Kidney epithelial cell (primary cell): ENCODE data around the gene SLC45A2. TPM values are rescaled to one million over a fixed set of nuclear protein-coding genes. Genes with fewer than 3 reads are reported as not detected.
"Not testable (repeated sequence)": the region's sequence is repeated elsewhere in the genome, so short reads cannot be mapped to it uniquely, and the experiment has no call there.

Experiments
- DNase-seq: peaks from one replicate; pipeline ENCODE4 v3.0.0-alpha.2; 2010; ENCODE audit warnings: low read depth
- H3K27me3 ChIP-seq: 2 replicates; pipeline ENCODE4 v1.6.0; 2011; ENCODE audit warnings: low read length; ENCODE audit not compliant: control insufficient read depth, insufficient read depth
- H3K36me3 ChIP-seq: 2 replicates; pipeline ENCODE4 v1.5.1; 2011; ENCODE audit warnings: low read length; ENCODE audit not compliant: control insufficient read depth, insufficient read depth
- H3K4me3 ChIP-seq: 2 replicates; pipeline ENCODE4 v1.5.1; 2011; ENCODE audit warnings: low read depth, mild to moderate bottlenecking, control low read depth, low read length
- total RNA-seq: library from RNA; depleted of rRNA; stranded (reverse); fragments of >200 nt; gene quantifications from 2 replicates; pipeline ENCODE4 v1.2.3, GENCODE V29; 2015
- TF ChIP-seq, protein P1 (sequence below): IDR thresholded peaks from 2 replicates; pipeline ENCODE4 v1.5.1; 2011; ENCODE audit warnings: mild to moderate bottlenecking, moderate library complexity, low read length, control low read depth, inconsistent platforms; ENCODE audit not compliant: insufficient read depth, poor library complexity, severe bottlenecking

The SLC45A2 gene
- total RNA-seq, 1 donor from 2014 or later = not detected

DNA sequence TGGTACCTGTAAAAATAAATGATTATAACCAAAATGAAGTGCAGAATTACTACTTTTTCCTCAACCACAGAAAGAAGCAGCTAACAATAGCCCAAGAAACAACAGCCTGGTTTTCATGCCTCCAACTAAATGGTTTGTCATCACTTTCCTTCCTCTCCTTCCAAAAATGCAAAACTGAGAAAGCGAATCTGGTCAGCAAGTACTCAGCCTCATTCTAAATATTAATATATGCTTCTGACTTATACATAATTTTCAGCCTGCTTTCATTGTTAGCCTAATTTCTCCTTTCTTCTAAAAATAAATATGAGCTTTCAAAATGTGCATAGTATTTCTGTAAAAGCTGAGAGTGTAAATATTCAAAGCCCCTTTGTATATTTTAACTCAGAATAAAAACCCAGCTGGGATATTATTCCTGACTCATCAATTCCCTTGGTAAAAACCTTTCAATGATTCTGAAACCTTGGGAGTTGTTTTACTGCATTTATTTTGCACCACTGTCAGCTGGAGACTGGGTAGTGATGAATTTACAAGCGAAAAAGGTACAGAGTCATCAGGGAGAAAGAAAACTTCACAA is 26.8 kb downstream of the SLC45A2 start:
- Histone ChIP-seq H3K36me3 (no peaks in the 10 kb centered on the region), H3K4me3 (no peak overlapping the region), H3K27me3 (no peaks in the 10 kb centered on the region)
- TF ChIP-seq, protein P1, sequence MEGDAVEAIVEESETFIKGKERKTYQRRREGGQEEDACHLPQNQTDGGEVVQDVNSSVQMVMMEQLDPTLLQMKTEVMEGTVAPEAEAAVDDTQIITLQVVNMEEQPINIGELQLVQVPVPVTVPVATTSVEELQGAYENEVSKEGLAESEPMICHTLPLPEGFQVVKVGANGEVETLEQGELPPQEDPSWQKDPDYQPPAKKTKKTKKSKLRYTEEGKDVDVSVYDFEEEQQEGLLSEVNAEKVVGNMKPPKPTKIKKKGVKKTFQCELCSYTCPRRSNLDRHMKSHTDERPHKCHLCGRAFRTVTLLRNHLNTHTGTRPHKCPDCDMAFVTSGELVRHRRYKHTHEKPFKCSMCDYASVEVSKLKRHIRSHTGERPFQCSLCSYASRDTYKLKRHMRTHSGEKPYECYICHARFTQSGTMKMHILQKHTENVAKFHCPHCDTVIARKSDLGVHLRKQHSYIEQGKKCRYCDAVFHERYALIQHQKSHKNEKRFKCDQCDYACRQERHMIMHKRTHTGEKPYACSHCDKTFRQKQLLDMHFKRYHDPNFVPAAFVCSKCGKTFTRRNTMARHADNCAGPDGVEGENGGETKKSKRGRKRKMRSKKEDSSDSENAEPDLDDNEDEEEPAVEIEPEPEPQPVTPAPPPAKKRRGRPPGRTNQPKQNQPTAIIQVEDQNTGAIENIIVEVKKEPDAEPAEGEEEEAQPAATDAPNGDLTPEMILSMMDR = no peak
- no peak for DNase-seq

DNA sequence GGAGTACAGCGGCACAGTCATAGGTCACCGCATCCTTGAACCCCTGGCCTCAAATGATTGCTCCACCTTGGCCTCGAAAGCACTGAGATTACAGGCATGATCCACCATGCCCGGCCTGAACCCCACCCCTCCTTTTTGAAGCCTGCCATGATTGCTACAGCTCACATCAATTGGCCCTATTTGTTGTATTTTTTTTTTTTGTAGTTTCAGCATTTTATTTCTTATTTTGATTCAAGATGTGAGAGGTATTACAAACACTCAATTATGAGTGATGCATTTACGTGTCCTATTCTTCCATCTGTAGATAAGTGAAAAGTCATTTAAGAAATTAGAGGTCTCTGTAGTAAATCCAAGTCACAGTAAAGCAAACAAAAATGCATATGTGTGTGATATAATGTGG is 32.3 kb downstream of the SLC45A2 start:
- not testable (repeated sequence) for H3K36me3 ChIP-seq, DNase-seq, H3K27me3 ChIP-seq, H3K4me3 ChIP-seq

DNA sequence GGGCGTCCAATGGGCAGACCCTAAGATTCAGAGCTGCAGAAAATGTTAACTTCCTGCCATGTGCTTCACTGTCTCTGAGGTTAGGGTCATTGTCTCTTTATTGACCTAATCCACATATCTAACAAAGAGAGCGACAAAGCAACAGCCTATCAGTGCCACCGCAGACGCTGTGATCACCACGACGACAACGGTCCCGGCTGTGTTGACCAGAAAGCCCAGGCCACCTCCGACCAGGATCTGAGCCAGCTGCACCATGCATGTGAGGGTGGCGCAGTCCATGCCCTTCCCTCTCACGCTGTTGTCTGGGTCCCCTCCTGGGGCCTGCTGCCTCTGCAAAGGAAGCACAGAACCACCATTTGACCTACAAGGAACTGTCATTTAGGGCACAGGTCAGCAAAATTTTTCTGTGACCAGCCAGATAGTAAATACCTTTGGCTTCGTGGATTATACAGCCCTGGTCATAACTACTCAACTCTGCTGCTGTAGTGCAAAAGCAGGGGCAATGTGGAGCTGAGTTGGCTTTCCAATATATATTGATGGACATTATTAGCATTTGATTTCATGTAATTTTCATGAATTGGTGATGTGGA is 39.9 kb downstream of the SLC45A2 start:
- TF ChIP-seq, protein P1 = no peak
- DNase-seq = no peak
- no peaks in the 10 kb centered on the region for H3K36me3 ChIP-seq
- no peak overlapping the region for H3K4me3 ChIP-seq
- peaks cover 14% of the 10 kb centered on the region for H3K27me3 ChIP-seq

DNA sequence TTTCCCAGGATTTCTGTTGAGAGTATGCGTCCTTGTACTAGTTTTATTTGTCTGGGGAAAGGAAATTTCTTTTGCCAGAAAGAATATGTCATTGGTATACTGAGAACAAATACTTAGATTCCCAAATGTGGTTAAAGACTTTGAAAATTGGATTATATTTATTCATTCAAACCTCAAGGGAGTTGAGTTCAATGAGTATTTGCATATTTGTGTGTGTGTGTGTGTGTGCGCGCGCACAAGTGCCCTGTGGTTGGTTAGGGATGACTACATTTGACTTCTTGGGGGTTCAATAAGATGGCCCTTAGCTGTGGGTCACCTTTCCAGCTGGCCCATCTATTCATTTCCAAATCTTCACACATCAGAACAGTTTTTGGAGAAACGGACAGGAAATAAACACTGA is 43.4 kb downstream of the SLC45A2 start:
- H3K27me3 ChIP-seq = peaks cover 44% of the 10 kb centered on the region
- H3K4me3 ChIP-seq = no peak overlapping the region
- no peak for DNase-seq
- TF ChIP-seq, protein P1 = no peak
- H3K36me3 ChIP-seq = no peaks in the 10 kb centered on the region

DNA sequence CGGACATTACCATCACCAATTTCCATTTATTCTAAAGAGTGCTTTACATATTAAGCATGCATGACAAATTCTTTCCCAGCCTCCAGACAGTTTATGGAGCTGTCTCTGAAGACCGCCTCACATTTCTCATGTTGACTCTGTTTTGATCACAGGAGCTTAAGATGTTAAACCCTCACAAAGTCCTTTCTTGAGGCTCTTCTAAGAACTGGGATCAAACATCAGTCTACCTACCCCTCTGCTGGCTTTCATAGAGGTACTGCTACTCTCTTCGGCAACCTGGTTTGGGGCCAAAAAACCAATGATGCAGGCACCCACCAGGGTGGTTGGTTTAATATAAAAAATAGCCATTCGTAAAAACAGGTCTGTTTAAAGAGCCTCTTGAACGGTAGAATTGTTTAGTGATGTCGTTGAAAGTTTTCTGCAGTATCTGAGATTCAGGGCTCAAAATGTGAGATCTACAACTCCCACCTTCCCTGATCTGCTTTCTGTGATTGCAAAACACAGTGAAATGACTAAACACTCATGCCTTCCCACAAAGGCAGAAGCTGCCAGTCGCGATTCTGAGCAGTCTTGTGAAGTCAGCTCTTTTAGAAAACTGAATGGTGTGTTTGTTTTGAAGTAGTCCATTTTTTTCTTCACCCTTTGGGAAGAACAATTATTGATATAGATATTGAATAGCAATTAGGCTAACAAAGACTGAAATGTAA is 44.8 kb downstream of the SLC45A2 start:
- Histone ChIP-seq H3K27me3 (peaks cover 45% of the 10 kb centered on the region), H3K36me3 (no peaks in the 10 kb centered on the region), H3K4me3 (no peak overlapping the region)
- TF ChIP-seq, protein P1 = no peak
- DNase-seq = no peak

DNA sequence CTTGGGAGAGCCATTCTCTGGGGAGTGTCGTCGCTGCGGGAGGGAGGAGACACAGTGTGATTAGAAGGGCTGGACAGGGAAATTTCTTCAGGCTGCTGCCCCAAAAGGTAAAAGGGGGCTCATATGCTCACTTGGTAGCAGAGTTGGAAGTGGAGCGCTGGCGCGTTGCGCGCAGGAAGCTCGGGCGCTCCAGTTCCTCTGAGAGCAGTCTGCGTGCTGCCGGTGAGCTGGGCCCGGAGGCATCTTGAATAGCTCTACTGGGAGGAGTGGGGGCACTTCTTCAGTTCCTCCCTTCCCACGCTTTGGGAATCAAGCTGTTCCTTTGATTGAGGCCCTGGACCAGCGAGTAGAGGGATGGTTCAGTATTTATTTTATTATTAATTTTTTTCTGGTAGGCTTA is 45.6 kb downstream of the SLC45A2 start:
- H3K4me3 ChIP-seq = no peak overlapping the region
- no peaks in the 10 kb centered on the region for H3K36me3 ChIP-seq
- DNase-seq = no peak
- peaks cover 42% of the 10 kb centered on the region for H3K27me3 ChIP-seq
- TF ChIP-seq, protein P1 = no peak
